ENCODE results near the gene COG5.

GRCh38 chr7:107467972-107468371 is 95.7 kb downstream of the COG5 start:
- TF ChIP-seq CTCF (IDR thresholded peaks at IDR 0.05), result no peak
- TF ChIP-seq POLR2A (IDR thresholded peaks at IDR 0.05), result no peak
- TF ChIP-seq POLR2AphosphoS5 (IDR thresholded peaks at IDR 0.05), result no peak

Measured in breast epithelium (tissue), 3 donors.